ENCODE measurements around the gene FAHD2A.
"Not testable (repeated sequence)": the region's sequence is repeated elsewhere in the genome, so short reads cannot be mapped to it uniquely, and the experiment has no call there.

Gene FAHD2A, protein sequence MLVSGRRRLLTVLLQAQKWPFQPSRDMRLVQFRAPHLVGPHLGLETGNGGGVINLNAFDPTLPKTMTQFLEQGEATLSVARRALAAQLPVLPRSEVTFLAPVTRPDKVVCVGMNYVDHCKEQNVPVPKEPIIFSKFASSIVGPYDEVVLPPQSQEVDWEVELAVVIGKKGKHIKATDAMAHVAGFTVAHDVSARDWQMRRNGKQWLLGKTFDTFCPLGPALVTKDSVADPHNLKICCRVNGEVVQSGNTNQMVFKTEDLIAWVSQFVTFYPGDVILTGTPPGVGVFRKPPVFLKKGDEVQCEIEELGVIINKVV

DNA sequence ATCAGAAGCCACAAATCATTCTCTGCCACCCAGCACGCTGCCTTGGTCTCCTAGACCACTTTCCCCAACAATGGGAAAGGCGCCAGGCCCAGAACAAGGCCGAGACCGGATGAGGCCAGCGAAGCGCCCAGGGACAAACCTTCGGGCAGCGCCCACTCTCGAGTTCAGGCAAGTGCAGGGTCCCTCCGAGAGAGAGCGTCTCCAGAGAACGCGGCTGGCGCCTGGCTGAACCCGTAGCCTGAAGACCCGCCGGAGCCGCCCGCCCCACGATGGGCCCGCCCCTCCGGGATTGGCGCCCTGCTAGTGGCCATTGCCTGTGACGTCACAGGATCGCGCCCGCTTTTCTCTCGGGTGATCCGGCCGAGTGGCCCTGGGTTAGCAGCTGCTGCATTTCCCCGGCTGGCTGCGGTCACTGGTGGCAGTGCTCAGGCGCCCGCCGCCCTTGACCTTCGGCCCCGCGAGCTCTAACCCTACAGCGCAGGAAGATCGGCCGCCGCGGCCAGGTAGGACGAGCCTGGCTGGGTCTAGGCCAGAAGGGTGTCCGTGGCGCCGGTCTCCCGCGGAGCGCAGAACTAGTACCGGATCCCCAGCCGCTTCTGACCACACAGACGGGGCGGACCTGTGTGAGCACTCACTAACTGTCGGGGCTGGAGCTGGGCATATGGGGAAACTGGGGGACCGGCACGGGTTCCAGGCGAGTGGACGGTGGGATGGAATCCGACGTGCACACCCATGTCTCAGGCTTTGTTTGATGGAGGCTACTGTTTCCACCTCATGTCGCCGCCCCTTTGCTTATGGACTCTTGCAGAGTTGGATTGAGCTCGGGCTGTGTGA lies at the start of gene FAHD2A:
Gene FAHD2A, plus strand, starts transcription at position 339 of the 834 bp plus-strand sequence. CDS start 2,851 bp downstream, outside the sequence.
- DNase-seq, result peak; percentile 89

DNA sequence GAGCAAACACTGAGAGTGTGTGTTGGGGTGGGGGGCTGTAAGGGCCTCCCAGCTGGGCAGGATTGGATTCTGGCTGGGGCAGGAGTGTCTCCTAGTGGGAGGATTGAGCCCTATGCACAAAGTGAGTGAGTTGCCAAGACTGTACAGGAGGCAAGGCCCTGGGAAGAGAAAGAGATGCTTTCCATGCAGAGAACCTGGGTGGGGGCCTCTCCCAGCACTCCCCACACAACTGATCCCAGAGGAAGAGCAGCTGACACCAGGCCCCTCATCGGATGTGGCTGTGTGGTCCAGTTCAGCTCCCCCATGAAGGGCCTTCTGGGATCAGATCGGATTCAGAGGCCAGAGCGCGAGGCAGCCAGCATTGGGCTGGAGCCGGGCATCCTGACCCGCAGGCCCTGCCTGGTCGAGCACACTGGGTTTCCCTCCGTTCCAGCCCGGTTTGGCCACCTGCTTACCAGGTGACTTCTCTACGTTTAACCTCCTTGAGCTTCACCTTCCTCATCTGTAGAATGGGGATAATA lies 49.4 kb upstream of the FAHD2A start:
- no peak for DNase-seq

DNA sequence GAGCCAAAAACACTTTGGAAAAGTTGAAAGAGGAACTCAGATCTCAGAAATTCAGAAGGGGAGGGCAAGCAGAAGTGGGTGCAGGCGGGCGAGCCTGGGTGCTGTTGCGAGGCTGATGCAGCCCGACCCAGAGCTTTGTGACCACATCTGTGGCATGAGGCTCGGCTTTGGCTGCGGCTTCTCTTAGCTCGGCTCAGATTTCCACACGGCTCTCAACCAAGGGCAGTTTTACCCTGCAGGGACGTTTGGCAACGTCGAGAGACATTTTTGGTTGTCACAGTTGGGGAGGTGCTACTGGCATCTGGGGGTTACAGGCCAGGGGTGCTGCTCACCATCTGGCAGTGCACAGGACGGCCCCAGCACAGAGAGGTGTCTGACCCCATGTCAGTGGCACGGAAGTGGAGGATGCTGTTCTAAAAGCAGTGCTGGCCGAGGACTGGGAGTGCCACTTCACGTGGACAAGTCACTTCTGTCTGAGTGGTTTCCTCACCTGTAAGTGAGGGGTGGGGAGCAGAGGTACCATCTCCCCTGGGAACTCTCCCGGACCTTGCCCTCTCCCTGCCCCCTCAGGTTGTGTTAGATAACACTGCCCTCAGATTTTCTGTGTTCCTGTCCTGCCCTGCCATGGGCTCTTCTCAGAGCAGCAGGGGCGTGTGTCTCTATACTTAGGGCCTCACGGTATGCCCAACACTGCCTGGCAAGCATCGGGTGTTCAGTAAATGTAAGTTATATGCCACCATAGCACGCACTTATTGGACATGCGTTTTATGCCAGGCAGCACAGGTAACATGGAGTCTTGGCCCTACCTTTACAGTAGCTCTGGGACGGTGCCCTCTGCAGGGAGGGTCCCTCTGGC lies 48.7 kb upstream of the FAHD2A start:
- no peak for DNase-seq

DNA sequence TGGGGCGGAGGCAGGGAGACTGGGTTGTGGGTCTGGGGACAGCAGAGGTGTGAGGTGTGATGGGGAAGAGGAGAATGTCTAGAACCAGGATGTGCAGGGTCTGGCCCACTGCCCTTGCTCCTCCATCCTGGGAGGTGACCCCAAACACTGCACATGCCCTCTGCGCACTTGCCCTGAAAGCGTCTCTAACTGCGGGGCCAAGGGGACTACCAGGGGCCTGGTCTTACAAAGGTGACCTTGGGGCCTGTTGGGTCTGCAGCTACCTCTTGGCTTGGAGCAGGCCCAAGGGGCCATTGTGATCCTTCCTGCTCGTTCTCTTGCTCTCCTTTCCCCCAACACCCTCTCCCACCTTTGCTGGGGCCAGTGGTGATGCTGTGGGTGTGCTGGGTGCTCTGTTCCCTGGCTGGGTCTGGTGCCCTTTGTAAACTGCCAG lies 48.0 kb upstream of the FAHD2A start:
- DNase-seq, result no peak

DNA sequence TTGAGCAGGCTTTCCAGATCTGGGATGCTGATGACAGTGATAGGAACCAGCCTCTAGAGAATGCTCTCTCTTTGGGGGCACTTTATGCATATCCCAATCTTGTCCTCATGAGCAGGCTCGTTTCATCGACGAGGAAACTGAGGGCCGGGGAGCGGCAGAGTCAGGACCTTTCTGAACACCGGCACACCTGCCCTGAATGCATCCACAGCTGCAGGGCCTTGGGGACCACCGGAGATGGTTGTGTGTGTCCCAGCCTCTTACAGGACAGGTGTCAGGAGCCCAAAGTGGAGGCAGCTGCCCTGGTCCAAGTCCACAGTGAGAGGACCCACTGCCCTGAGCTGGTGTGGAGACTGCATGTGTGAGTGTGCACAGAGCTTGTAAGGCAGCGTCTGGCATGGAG lies 47.6 kb upstream of the FAHD2A start:
- no peak for DNase-seq

DNA sequence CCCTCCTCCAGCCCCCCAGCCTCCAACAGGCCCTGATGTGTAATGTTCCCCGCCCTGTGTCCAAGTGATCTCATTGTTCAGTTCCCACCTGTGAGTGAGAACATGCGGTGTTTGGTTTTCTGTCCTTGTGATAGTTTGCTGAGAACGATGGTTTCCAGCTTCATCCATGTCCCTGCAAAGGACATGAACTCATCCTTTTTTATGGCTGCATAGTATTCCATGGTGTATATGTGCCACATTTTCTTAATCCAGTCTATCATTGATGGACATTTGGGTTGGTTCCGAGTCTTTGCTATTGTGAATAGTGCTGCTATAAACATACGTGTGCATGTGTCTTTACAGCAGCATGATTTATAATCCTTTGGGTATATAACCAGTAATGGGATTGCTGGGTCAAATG lies 47.0 kb upstream of the FAHD2A start:
- DNase-seq, result not testable (repeated sequence)

DNA sequence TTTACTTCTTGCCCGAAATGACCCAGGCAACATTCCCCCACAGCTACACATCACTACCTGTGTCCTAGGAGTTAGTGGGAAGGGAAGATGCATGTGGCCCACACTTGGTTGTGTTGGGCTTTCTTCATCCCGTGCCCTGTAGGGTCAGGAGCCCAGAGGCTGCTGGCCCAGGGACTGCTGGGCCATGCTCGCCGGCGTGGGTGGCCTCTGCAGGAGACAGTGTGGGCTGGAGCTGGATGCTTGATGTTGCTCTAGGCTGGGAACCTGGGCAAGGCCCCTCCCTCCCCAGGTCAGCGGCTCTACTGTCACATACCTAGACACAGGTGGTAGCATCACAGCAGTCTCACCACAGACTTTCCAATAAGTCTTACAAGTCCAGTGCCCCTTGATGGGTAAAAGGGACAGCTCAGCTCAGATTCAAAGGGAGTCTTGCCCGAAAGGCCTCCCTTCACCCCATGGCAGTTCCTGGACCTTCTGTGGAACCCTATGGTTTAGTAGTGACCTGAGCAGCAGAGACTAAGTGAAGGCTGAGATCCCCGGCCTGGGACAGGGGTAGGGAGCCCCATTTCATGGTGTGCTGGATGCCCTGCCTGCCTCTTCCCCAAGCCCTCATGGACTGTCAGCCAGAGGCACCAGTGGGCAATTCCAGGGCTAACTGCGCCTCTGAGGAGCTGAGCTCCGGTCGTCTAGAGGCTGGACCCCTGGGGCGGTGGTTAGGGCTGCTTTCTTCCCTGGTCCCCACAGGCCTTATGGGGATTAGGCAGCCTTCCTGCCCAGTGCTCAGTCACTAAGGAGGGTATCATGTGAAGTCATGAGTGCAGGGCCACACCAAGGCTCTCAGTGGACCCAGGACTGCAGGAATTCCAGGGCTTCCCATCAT lies 45.4 kb upstream of the FAHD2A start:
- no peak for DNase-seq

DNA sequence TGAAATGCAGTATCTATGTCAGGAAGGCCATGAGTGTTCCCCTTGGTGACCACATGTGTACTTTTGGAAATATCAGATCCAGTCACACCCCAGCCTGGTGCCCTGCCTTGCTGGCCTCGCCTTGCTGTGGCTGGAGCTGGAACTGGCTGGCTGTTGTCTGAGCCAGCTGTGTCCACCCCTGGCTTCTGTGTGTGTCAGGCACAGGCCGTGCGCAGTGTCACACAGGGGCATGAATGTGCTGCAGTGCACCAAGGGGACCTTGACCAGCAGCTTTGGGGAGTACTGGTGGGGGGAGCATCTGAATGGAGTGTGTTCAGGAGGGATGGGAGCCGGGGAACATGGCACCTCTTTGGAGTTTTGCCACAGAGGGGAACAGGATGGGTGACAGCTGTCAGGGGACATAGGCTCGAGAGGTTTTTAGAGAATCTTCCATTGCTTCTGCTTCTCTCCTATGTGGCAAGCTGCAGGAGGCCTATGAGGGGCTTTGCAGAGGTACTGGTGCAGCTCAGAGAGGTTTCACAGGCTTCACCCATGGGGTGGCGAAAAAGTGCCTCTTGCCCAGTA lies 44.7 kb upstream of the FAHD2A start:
- DNase-seq, result no peak

DNA sequence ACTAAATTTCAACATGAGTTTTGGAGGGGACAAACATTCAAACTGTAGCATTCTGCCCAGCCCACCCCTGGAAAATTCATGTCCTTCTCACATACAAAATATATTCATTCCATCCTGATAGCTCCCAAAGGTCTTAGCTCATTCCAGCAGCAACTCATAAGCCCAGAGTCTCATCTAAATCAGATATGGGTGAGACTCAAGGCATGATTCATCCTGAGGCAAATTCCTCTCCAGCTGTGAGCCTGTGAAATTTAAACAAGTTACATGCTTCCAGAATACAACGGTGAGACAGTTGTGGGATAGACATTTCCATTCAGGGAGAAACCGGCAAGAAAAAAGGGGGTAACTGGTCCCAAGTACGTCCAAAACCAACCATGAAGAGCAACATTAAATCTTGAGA lies 43.5 kb upstream of the FAHD2A start:
- no peak for DNase-seq

DNA sequence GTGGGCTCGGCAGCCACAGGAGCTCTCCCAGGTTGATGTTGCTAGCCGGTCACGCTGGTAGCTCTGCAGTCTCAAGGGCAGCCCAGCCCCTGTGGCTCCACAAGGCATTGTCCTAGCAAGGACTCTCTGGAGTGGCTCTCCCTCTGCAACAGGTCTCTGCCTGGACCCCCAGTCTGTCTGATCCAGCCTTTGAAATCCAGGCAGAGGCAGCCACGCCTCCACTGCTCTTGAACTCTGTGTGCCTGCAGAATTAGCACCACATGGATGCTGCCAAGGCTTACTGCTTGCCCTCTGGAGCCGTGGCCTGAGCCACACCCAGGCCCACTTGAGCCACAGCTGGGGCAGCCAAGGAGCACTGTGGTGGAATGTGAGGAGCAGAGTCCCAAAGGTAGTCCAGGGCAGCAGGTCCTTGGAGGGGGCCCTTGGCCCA lies 43.0 kb upstream of the FAHD2A start:
- no peak for DNase-seq

DNA sequence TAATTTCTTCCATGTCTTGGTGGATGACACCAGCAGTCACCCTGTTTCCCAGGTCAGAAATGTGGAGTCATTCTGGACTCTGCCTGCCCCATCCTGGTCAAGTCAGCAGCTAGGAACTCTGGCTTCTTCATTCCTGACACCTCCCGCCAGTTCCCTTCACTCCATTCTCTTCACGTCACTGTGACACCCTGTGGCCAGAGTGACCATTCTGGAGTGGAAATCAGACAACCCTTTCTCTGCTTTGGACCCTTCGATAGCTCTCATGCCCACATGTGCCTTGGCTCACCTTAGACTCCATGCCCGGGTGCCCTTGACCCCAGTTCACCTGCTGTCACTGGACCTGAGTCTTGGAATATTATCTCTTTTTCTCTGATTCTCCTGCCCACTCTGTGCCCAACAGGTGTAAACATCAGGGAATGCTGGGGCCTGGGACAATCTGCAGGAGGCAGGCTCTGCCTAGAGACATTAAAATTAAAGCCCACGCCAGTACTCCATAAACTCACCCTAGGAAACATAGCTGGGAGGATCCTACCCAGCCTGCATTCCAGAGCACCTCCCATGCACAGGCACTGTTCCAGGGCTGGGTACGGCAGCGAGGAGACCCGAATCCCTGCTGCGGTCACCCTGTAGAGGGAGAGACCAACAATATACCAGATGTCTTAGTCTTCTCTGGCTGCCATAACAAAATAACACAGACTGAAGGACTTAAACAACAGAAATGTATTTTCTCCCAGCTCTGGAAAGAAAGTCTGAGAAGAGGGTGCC lies 41.1 kb upstream of the FAHD2A start:
- DNase-seq, result no peak

DNA sequence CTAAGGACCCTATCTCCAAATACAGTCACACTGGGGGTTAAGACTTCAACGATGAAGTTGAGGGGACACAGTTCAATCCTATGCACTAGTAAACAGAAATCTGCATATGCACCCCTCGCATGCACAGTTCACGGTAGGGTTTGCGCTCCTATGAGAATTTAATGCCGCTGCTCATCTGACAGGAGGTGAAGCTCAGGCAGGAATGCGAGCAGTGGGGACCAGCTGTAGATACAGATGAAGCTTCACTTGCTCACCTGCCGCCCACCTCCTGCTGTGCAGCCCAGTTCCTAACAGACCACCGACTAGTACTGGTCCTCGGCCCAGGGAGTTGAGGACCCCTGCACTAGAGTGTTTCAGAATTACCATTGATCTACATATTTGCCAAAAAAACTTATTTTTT lies 40.0 kb upstream of the FAHD2A start:
- DNase-seq, result no peak

DNA sequence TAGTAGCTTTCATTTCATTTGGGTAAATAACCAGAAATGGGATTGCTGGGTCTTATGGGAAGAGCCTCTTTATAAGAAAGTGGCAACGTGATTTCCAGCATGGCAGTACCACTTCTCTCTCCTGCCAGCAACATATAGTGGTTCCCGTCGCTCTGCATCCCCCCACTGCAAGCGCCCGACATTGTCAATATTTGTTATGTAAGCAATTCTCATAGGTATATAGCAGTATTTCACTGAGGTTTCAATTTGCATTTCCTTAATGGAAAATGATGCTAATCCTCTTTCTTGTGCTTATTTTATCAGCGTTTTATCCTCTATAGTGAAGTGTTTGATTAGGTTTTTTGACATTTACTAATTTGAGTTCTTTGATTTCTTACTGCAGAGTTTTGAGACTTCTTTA lies 36.0 kb upstream of the FAHD2A start:
- DNase-seq, result no peak

DNA sequence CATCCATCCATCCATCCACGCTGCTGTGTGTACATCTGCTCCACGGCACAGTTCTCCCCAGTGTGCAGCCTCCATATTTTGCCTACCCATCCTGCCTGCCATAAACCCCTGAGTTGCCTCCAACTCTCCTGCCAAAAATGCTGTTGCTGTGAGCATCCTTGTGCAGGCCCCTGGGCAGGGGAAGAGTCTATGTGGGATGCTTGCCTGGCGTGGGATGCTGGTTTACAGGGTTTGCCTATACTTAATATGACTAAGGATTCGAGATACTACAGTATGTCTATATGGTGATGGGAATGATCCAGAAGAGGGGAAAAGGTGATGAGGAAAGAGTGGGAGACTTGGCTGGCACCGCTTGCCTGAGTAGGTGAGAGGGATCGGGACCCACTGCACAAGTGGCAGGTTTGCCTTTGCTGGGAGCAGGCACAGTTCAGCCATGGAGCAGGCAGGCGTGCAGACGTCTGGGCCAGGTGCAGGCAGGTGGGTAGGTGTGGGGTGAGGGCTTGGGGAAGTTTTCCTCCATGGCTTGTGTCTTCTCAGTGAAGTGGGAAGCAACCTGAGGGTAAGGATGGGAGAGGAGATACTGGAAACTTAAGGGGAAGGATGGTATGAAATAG lies 30.2 kb upstream of the FAHD2A start:
- DNase-seq, result no peak

DNA sequence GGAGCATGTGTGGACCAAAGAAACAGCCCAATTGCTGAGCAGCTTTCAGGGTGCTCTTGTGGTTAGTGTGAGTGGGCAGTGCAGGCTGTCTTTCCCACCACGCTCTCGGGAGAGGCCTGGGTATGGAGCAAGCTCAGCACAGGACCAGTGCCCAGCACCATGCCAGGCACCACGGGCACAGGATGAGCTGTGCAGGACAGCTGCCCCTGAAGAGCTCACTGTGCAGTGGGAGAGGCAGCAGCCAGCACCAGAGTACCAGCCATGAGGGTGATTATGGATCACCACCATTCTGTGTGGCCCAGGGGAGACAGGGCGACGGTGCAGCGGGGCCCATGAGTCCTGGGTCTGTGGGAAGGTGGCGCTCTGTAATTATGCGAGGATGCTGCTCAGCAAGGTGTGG lies 29.7 kb upstream of the FAHD2A start:
- DNase-seq, result no peak

DNA sequence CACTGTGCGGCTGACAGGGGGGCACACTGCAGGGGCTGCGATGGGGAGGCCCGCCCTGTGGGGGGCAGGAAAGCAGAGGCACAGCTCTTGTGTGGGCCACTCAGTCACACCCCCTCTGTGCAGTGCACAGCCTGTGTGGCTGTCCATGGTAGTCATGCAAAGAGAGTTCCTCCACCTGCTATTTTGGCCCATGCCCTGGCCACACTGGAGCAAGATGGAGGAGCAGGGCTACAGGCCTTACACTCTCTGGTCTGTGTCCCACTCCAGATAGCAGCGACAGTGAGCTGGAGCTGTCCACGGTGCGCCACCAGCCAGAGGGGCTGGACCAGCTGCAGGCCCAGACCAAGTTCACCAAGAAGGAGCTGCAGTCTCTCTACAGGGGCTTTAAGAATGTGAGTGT lies 28.5 kb upstream of the FAHD2A start:
- DNase-seq, result no peak

DNA sequence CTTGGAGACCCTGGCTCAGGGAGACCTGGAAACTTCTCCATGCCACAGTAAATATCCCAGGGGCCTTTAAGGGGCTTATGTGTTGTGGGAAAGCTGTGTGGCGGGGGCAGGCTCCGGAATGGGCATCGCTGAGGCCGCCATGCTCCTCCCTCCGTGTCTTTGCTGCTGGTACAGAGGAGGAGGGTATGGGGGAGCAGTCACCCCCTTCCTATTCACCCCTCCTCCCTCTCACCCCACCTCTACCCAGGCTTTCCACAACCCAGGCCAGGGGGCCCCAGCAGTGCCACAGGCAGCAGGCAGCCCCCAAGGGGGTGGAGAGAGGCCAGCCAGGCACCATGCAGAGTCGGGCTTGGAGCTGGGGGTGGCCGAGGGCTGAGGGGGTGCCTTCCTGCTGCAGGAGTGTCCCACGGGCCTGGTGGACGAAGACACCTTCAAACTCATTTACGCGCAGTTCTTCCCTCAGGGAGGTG lies 28.0 kb upstream of the FAHD2A start:
- DNase-seq, result no peak

DNA sequence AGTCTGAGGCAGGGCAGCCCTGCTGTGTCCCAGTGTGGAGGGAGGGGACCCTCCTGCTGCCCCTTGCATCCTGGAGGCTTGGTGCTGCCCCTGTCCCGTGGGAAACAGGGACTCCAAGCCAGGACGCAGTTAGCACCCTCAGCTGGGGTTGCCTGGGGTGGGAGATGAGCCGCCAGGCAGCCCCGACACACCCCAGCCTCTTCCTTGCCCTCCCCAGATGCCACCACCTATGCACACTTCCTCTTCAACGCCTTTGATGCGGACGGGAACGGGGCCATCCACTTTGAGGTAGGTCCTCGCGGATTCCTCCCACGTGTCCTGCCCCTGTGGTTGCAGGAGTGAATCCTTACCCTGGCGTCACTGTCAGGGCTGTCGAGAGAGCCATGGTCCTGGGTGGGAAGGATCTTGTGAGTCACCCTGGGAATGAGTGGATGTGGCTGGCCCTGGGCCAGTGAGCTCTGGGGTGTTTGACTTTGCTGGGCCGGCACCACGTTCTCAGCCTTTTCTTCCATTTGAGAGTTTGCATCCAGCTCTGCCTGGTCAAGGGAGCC lies 27.5 kb upstream of the FAHD2A start:
- DNase-seq, result no peak

DNA sequence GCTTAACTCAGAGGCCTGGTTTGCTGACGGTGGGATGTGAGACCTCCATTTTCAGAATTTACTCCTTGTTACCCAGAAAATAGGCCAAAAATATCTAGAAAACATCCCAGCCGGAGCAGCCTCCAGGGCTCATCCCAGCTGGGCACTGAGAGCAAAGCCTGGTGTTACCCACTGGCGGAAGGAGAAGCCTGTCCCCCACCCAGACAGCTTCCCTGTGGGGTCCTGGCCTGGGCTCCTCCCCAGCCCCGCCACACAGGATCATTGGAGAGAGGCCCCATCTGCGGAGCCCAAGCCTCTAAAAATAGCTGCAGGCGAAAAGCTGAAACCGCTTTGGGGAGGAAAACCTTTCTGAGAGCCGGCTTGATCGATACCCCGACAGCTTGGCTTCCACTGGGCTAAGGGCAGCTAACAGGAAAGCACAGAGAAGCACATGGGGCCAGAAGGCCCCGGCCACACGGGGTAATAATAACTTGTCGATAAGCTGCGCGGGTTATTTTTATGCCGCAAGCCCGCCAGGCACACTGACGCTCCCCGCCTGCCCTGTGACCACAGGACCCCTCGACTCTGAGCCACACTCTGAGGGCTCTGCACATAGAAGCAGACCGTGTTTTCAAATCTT lies 26.9 kb upstream of the FAHD2A start:
- DNase-seq, result no peak
